GF-D8 (cell line): Measurements from ENCODE around the gene OR4K1.
"Not testable (repeated sequence)": the region's sequence is repeated elsewhere in the genome, so short reads cannot be mapped to it uniquely, and the experiment has no call there.

Source experiments
- DNase-seq: peaks from one replicate; lab custom pipeline; 2025; lab: John Stamatoyannopoulos, UW

The OR4K1 gene, protein sequence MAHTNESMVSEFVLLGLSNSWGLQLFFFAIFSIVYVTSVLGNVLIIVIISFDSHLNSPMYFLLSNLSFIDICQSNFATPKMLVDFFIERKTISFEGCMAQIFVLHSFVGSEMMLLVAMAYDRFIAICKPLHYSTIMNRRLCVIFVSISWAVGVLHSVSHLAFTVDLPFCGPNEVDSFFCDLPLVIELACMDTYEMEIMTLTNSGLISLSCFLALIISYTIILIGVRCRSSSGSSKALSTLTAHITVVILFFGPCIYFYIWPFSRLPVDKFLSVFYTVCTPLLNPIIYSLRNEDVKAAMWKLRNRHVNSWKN

GRCh38 chr14:19930617-19931016 is at the start of gene OR4K1:
OR4K1 (plus strand) TSS chr14:19930917; CDS start chr14:19935667, 4,750 bp downstream.
- DNase-seq, result no peak

DNA sequence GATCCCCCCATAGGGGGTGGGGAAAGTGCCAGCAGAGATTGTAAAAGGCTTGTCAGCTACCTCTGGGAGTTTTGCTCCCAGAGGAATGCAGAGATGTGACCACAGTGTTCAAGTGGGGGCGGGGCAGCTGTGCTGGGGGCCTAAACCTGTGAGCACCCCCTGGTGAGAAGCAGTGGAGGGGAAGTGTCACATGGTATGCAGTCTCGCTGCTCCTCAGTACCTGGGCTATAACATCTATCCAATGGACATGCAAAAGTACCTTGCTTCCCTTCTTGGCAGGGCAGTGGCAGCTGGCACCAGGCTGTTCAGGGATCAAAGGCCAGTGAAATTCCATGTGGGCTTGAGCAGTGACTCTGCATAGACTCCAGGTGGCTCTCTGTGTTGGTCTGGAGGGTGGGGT is 35.4 kb upstream of the OR4K1 start:
- no peak for DNase-seq

DNA sequence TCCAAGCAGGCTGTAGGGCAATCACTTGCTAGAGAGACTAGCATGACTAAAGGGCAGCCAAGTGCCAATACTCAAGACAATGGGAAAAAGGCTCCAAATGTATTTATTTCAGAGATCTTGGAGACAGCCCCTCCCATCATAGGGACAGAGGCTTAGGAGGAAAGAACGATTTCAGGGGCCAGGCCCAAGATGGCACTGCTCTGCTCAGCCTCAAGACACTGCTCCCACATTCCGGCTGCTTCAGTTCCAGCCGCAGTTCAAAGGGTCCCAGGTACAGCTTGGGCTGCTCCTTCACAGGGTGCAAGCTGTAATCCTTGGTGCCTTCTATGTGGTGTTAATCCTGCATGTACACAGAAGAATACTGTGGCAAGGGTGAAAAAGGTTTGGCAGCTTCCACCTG is 29.7 kb upstream of the OR4K1 start:
- no peak for DNase-seq

- DNase-seq, result no peak
Observed at GRCh38 chr14:19902409-19902808, 28.3 kb upstream of the OR4K1 start.

DNA sequence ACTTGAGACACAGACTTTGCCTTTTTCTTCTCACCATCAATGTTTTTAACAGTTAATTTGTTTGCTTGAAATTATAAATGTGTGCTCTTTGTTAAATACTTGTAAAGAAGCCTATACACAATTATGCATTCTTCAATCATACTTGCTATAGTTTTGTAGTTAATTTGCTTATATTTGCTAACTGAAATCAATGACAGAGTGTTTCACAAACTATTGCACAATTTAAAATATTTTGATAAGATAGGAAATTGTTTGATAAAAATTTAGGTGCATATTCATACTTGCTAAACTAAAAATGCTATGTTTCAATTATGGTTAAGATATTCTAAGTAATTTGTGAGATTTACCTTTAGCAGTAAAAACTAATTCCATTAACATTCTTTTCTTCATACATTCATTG is 24.1 kb upstream of the OR4K1 start:
- DNase-seq, result no peak

- DNase-seq, result no peak
Observed at GRCh38 chr14:19911114-19911513, 19.6 kb upstream of the OR4K1 start.

- DNase-seq, result no peak
Observed at GRCh38 chr14:19917243-19917642, 13.5 kb upstream of the OR4K1 start.

- no peak for DNase-seq
Observed at GRCh38 chr14:19917955-19918518, 12.7 kb upstream of the OR4K1 start.

- DNase-seq, result no peak
Observed at GRCh38 chr14:19918553-19919264, 12.0 kb upstream of the OR4K1 start.

DNA sequence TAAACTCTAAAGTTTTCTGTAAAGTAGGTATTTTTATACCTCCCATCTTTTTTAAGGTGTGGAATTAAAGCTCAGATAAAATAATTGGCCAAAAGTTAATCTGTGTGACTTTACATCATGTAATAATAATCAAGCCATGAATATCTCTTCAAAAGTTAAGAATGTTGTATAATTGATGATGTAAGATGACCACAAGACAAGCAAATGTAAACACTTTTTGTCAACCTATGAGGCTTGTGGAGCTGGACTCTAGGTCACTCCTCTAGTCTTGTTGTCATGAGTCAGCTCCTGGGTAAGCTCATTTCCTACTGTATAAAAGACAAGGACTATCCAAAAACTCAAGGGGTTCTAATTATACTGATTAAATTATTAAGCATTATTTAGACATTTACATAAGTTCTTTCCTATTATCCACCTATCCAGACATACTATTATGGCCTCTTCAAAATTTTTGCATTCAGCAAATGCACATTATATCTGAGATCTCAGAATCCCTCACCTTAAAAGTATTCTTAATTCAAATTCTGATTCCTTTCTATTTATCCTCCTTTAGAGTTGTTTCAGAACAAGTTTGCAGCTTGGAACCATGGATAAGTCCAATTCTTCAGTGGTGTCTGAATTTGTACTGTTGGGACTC is 10.6 kb upstream of the OR4K1 start, which contains the start of gene OR4K5:
OR4K5 (plus strand) TSS at position 587 of the 637 bp plus-strand sequence; CDS start at position 587, 0 bp downstream.
- no peak for DNase-seq

GRCh38 chr14:19941668-19942067 is 11.0 kb downstream of the OR4K1 start:
- DNase-seq, result no peak

DNA sequence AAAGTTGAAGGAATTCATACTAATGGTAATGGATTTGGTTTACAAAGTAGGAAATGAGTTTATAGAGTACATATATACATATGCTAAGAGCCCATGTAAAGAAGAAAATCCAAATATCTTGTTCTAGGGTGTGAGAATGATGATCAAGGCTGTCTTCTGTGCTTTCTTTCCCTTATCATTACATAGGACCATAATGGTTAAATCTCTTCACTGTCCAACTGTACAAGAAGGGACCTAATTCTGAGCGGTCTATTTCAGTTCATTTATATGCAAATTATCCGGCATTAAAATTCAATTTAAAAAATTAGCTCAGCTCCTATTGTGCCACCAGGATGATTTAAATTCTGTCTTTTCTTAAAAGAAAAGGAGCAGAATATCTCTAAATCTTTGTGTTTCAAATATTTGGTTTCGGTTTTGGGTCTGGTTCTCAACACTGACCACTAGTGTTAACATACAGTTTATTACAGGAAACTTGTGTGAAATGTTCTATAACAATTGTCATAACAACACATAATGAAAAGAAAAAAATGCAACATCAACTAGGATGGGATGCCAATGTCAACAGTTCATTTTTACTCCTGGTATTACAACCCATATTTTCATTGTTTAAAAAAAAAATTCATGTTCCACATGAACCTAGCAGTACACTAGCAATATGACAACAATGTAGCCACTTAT is 16.8 kb downstream of the OR4K1 start:
- DNase-seq, result no peak

- no peak for DNase-seq
Observed at GRCh38 chr14:19949218-19949617, 18.5 kb downstream of the OR4K1 start.

DNA sequence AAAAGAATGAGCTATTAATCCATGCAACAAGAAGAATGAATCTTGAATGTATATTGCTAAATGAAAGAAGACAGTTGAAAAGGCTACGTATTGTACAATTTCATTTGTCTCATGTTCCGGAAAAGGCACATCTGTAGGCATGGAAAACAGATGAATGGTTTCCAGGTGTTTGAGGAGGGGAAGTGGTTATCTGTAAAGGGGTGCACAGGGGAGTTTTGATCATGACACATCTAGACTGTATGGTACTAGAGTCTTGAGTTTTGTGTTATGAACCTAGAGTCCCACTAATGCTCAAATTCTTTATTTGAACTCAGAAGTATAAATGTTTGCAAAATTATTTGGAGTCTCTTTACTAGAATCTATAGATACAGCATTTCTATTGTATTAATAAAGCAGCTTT is 39.0 kb downstream of the OR4K1 start:
- DNase-seq, result not testable (repeated sequence)

DNA sequence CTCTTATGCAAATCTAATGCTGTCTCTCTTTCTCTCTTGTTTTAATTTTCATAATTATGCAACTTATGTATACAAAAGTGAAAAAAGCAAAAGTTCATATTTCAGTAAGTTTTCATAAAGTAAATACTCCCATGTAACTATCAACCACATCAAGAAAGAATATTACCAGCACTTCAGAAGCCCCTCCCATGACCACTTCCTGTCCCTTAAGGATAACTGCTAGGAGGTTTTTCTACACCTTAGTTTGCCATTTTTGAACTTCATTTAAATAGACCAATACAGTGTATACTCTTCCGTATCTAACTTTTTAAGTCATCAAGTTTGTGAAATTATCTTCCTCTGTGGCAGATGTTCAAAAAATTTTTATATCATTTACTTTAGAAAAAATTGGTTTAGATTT is 44.1 kb downstream of the OR4K1 start:
- no peak for DNase-seq

DNA sequence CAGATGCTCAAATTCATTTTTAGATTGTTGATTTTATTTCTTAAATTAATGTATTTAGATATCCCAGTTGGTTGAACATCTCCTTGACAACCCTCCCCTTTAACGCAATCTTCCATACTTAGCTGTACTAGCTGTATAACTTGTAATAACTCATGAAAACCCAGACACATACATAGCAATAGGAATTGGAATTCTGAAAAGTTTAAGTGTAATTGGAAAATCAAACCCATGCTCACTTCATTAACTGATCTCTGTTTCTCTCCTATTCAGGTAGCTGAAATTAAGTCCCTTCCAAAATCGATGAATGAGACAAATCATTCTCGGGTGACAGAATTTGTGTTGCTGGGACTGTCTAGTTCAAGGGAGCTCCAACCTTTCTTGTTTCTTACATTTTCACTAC is 44.6 kb downstream of the OR4K1 start, which contains the start of gene OR4K15:
OR4K15 (plus strand) TSS at position 301 of the 400 bp plus-strand sequence; CDS start at position 301, 0 bp downstream.
- DNase-seq, result no peak
